ENCODE measurements around the gene PSMA3.
A peak's percentile ranks its signal among the peaks of the same experiment; 100 is the strongest.

Gene PSMA3

DNA sequence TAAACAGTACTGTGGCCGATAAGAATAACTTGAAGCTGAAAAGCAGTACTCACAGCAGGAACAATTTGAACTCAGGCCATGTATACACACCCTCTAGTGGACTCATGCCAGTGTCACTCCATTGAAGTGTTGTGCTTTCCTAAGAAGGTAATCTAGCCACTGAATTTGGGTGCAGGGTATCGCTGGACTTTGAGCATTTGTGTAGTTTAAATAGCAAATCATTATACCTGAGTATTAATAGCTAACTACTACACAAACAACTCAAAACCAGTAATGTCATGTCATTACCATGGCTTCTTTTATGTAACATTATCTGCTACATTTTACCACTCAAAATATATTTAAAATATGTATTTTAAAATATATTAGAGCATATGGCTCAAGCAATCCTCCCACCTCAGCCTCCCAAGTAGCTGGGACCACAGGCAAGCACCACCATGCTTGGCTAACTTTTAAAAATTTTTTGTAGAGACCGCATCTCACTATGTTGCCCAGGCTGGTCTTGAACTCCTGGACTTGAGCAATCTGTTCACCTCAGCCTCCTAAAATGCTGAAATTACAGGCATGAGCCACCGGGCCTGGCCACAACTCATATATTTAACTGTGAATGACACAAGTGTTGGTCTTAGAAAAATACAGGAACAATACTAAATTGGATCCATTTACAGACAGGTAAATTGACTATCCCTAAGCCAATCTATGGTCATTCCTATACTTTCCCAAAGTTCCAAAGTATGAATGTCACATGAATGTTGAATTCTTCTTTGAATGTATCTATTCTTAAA lies 28.1 kb downstream of the PSMA3 start:
- DNase-seq (ENCODE audit: low read depth): no peak

DNA sequence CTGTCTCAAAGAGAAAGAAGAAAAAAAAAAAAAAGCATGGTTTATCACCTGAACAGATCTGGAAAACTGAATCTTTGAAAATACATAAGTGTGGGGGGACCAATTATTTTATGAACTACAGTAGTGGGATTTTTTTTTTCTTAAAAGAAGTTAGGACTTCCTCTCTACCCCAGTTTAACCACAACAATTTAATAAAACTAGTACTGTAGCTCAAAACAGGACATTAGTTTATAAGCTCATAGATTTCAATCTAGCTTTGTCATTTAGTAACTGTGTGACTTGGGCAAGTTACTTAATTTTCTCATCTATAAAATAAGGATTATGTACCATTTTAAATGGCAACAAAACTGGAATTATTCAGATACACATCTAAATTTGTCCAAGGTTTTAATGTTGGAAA lies 30.2 kb downstream of the PSMA3 start:
- DNase-seq (ENCODE audit: low read depth): no peak

DNA sequence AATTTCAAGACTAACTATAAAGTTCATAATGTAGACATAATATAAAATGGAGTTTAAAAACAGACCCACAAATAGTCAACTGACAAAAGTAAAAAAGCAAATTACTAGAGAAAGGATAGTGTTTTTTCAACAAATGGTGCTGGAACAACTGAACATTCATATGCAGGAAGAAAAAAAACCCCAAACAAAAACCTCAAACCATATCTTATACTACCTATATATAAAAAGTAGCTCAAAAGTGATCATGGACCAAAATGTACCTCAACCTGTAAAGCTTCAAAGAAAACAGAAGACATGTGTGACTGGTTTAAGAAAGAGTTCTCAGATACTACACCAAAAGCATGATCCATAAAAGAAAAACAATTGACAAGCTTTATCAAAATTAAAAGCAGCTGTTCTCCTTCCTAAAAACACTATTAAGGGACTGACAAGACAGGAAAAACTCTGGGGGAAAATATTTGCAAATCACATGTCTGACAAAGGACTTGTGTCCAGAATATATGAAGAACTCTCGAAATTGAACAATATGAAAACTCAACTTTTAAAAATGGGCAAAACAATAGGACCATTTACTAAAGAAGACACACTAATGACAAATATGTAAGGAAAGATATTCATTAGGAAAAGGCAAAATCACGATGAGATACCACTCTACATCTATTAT lies 31.0 kb downstream of the PSMA3 start:
- no peak for DNase-seq (ENCODE audit: low read depth)

- no peak for DNase-seq (ENCODE audit: low read depth)
These were observed 31.6 kb downstream of the PSMA3 start for GRCh38 chr14:58276208-58276607.

DNA sequence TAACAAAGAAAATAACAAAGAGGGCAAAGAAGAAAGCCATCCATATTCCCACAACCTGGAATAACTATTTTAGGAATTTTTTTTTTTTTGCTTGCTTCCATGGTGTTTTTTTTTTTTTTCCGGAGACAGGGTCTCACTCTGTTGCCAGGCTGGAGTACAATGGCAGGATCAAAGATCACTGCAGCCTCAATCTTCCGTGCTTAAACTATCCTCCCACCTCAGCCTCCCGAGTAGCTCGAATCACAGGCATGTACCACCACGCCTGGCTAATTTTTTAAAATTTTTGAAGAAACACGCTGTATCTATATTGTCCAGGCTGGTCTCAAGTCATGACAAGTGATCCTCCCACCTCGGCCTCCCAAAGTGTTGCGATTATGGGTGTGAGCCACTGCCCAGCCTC lies 33.5 kb downstream of the PSMA3 start:
- DNase-seq (ENCODE audit: low read depth): no peak

DNA sequence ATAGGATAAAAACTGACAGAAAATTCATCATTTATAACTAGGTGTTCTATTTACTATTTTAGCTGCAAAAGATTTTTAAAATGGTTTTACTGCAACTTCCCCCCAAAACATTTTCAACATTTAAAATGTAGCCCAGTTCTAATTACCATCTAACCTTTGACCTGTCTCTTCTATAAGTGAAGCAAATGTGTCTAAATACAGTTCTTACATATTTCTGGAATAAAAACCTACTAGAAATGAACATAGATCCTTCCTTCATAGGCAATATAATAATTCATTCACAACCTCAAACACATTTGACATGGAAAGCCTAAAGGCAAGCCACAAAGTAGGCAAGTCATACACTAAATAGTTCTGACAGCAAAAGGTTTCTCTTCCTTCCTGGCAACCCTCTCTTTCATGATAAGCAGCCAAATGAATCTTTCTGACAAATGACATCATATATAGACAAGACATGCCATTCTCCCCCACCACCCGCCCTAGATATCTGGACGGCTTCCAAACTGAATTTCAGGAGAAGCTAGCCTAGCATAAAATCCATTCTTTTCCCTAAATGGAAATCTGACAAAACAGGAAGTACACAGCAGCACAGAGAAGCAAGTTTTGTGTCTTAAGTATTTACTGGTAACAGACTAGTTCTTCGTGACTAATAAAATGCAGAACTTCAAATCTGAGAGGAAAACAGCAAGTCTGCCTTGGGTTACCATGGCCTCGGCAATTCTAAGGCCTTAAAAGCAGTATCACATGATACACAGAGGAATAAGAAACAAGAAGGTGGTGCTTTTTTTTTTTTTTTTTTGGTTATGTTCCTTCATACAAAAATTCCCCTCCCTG lies 36.5 kb downstream of the PSMA3 start:
- no peak for DNase-seq (ENCODE audit: low read depth)

- DNase-seq (ENCODE audit: low read depth): no peak
These were observed 37.3 kb downstream of the PSMA3 start for GRCh38 chr14:58281969-58282368.

DNA sequence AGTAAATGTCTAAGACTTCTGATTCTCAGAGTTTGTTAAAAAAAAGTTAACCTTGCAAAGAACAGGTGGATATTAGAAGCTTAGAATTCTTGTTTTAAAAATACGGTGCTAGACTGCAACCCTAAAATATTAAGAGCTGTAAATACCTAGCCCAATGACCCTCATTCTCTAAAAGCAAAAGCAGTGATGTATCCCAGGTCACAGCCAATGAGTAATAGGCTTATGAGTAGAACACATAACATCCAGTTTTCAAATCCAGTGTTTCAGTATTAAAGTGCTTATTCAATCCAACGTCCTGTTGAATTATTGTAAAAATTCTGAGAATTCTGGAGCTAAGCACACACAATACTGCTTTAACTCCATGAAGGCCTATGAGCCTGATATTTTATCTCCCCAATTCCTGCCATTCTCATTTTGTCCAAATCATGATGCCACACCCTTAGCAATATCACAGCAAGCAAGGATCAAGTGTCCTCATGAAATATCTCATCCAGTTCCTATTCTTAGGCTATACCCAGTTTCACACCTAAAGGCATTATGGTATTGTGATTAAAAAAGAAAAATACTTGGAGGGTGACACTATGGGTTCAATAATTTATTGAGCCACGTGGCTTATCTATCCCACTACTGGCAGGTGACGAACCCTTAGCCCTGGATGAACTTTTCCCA lies 38.4 kb downstream of the PSMA3 start:
- no peak for DNase-seq (ENCODE audit: low read depth)

DNA sequence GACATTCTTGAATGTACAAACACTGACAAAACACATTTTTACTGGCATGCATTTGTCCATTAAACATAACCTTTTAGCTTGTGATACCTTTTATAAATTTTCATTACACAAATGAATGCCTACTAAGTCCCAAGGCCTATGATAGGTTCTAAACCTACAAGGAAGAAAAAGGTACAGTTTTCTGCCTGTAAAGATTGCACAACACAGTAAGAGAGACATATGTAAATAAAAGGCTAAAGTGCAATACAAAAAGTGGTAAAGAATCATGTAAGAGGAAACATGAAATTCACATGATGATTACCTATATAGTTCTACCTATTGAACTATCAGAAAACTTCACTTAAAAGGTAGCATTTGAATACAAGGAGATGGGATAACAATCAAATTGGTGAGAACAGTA lies 39.1 kb downstream of the PSMA3 start:
- no peak for DNase-seq (ENCODE audit: low read depth)

GRCh38 chr14:58285132-58285531 lies 40.5 kb downstream of the PSMA3 start:
- DNase-seq (ENCODE audit: low read depth): no peak

DNA sequence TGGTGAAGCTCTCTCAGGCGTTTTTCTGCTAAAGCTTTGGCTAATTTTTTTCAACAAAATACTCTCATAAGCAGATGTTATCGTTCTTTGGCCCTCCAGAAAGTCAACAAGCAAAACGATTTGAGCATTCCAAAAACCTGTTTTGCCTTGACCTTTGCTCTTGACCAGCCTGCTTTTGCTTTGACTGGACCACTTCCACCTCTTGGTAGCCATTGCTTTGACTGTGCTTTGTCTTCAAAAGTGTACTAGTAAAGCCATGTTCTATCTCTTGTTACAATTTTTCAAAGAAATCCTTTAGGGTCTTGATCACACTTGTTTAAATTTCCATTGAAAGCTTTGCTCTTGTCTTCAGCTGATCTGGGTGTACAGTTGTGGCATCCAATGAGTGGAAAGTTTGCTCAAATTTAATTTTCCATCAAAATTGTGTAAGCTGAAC lies 43.0 kb downstream of the PSMA3 start:
- no peak for DNase-seq (ENCODE audit: low read depth)

DNA sequence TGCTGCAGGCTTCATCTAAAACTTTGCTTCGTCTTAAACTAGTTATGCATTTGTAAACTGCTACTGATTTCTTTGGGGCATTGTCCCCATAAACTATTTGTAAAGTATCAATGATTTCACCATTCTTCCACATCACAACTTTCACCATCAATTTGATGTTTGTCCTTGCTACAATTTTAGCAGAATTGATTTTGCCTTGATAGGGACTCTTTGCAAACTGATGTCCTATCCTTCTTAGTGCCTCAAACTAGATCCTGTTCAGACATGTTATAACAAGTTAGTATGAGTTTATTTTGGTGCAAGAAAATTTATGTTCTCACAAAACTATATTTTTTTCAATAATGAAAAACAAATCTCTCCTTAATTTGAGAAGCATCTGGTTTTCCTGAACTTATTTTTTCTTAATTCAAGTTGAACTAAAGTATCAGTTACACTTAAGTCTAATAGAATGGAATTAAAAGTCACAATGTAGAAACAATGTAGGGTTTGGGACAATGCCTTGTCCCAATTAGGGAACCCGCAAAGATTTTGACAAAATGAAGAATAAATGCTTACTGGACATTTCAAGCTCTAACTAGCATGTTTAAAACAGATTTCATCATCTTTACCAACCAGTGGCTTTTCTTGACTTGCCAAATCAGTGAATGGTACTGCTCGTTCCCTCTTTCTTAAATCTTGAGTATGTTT lies 43.6 kb downstream of the PSMA3 start:
- no peak for DNase-seq (ENCODE audit: low read depth)

GRCh38 chr14:58291646-58292045 lies 47.0 kb downstream of the PSMA3 start:
- no peak for DNase-seq (ENCODE audit: low read depth)

GRCh38 chr14:58292187-58292586 lies 47.5 kb downstream of the PSMA3 start:
- no peak for DNase-seq (ENCODE audit: low read depth)

DNA sequence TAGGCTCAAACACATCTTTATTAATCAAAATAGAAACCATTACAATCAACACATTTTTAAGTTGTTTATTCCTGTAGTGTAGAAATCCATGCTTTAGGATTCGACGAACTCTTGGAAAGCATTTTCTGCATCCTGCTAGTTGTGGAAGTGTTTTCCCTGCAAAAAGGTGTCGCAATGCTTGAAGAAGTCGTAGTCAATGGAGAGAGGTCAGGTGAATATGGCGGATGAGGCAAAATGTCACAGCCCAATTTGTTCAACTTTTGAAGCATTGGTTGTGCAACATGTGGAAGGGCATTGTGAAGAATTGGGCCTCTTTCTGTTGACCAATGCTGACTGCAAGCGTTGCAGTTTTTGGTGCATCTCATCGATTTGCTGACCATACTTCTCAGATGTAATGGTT lies 49.6 kb downstream of the PSMA3 start:
- DNase-seq (ENCODE audit: low read depth): no peak

DNA sequence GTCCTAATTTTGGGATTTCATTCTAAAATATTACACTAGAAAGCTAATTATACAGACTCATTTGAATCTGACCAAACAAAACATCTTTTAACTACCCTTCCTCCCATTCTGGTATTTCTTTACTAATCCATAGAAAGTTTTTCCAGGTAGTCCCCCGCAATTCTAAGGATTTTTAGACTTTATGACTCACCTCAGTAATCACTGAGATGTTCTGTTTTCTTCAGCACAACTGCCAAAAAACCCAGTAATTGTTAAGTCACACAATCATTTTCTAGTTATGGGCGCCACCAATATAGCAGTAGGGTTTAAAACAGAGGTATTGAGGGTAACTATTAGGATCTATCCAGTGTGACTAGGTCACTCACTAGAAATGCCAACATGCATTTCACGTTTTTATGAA lies 52.1 kb downstream of the PSMA3 start:
- DNase-seq (ENCODE audit: low read depth): no peak

GRCh38 chr14:58297412-58297761 lies 52.7 kb downstream of the PSMA3 start:
- no peak for DNase-seq (ENCODE audit: low read depth)

- peak; percentile 97 for DNase-seq (ENCODE audit: low read depth)
These were observed 53.3 kb downstream of the PSMA3 start for GRCh38 chr14:58297762-58298476.

- DNase-seq (ENCODE audit: low read depth): peak; percentile 51
These were observed 54.1 kb downstream of the PSMA3 start, which contains the start of gene ARID4A for GRCh38 chr14:58298477-58299400. Gene ARID4A (plus strand): TSS chr14:58298555. CDS start chr14:58299855, 1,300 bp downstream.

Measured in stimulated activated CD8-positive, alpha-beta memory T cell treated with anti-CD3 and anti-CD28 coated beads, Interleukin-7, amount 100 ng/mL, for 24 hours (primary cell).